ENCODE results near the gene SLC25A20.
"Not testable (repeated sequence)": the region's sequence is repeated elsewhere in the genome, so short reads cannot be mapped to it uniquely, and the experiment has no call there.

Gene SLC25A20

GRCh38 chr3:48898383-48899234 is at the start of gene SLC25A20:
Gene SLC25A20, minus strand, starts transcription at chr3:48898882. Its CDS starts 88 bp downstream, at chr3:48898794.
- DNase-seq (ENCODE audit: low read depth): peak; percentile 83

- no peak for DNase-seq (ENCODE audit: low read depth)
Observed at GRCh38 chr3:48945891-48946549, 47.3 kb upstream of the SLC25A20 start.

- DNase-seq (ENCODE audit: low read depth): no peak
Observed at GRCh38 chr3:48945432-48945831, 46.8 kb upstream of the SLC25A20 start.

GRCh38 chr3:48938689-48939088 is 40.0 kb upstream of the SLC25A20 start:
- no peak for DNase-seq (ENCODE audit: low read depth)

- DNase-seq (ENCODE audit: low read depth): no peak
Observed at GRCh38 chr3:48938156-48938555, 39.5 kb upstream of the SLC25A20 start.

- DNase-seq (ENCODE audit: low read depth): no peak
Observed at GRCh38 chr3:48935530-48935929, 36.8 kb upstream of the SLC25A20 start.

GRCh38 chr3:48934333-48934991 is 35.8 kb upstream of the SLC25A20 start:
- DNase-seq (ENCODE audit: low read depth): no peak

- DNase-seq (ENCODE audit: low read depth): no peak
Observed at GRCh38 chr3:48931944-48932580, 33.4 kb upstream of the SLC25A20 start.

GRCh38 chr3:48930590-48930989 is 31.9 kb upstream of the SLC25A20 start:
- DNase-seq (ENCODE audit: low read depth): no peak

- no peak for DNase-seq (ENCODE audit: low read depth)
Observed at GRCh38 chr3:48929358-48930035, 30.8 kb upstream of the SLC25A20 start.

- no peak for DNase-seq (ENCODE audit: low read depth)
Observed at GRCh38 chr3:48928679-48929078, 30.0 kb upstream of the SLC25A20 start.

- DNase-seq (ENCODE audit: low read depth): no peak
Observed at GRCh38 chr3:48927928-48928327, 29.2 kb upstream of the SLC25A20 start.

GRCh38 chr3:48926425-48927392 is 28.0 kb upstream of the SLC25A20 start:
- no peak for DNase-seq (ENCODE audit: low read depth)

GRCh38 chr3:48919215-48920138 is 20.8 kb upstream of the SLC25A20 start:
- peak; percentile 56 for DNase-seq (ENCODE audit: low read depth)

- peak; percentile 87 for DNase-seq (ENCODE audit: low read depth)
Observed at GRCh38 chr3:48918388-48919214, 19.9 kb upstream of the SLC25A20 start, which contains the start of gene ARIH2. Gene ARIH2, plus strand, starts transcription at chr3:48918842. Its CDS starts 8,717 bp downstream, at chr3:48927559.

GRCh38 chr3:48915296-48915695 is 16.6 kb upstream of the SLC25A20 start:
- no peak for DNase-seq (ENCODE audit: low read depth)

GRCh38 chr3:48907026-48907425 is 8.3 kb upstream of the SLC25A20 start:
- DNase-seq (ENCODE audit: low read depth): not testable (repeated sequence)

- DNase-seq (ENCODE audit: low read depth): no peak
Observed at GRCh38 chr3:48899273-48899672, 591 bp upstream of the SLC25A20 start.
